Stimulated activated CD8-positive, alpha-beta memory T cell treated with anti-CD3 and anti-CD28 coated beads, Interleukin-15, amount 100 ng/mL, for 24 hours (primary cell): ENCODE results near the gene SUMO2.
"Not testable (repeated sequence)": the region's sequence is repeated elsewhere in the genome, so short reads cannot be mapped to it uniquely, and the experiment has no call there.

Source experiments
- DNase-seq: peaks from one replicate; pipeline ENCODE4 v3.0.0-alpha.2; 2020; ENCODE audit warnings: low read depth

Gene SUMO2

GRCh38 chr17:75144816-75145512 lies 37.8 kb downstream of the SUMO2 start:
- DNase-seq: no peak

- no peak for DNase-seq
Measured at GRCh38 chr17:75142236-75142971, 40.4 kb downstream of the SUMO2 start.

- DNase-seq: no peak
Measured at GRCh38 chr17:75138519-75138918, 44.2 kb downstream of the SUMO2 start.

- DNase-seq: not testable (repeated sequence)
Measured at GRCh38 chr17:75137762-75138161, 45.0 kb downstream of the SUMO2 start.

- DNase-seq: no peak
Measured at GRCh38 chr17:75135946-75136345, 46.8 kb downstream of the SUMO2 start.

GRCh38 chr17:75135452-75135851 lies 47.3 kb downstream of the SUMO2 start:
- DNase-seq: no peak

- not testable (repeated sequence) for DNase-seq
Measured at GRCh38 chr17:75133607-75134347, 49.0 kb downstream of the SUMO2 start.

GRCh38 chr17:75133001-75133400 lies 49.8 kb downstream of the SUMO2 start:
- DNase-seq: no peak

GRCh38 chr17:75132018-75133000 lies 50.5 kb downstream of the SUMO2 start:
- not testable (repeated sequence) for DNase-seq

- peak; percentile 55 for DNase-seq
Measured at GRCh38 chr17:75131278-75132017, 51.3 kb downstream of the SUMO2 start, which contains the start of gene NT5C. Gene NT5C (minus strand): TSS chr17:75131742. CDS start chr17:75131707, 35 bp downstream.

DNA sequence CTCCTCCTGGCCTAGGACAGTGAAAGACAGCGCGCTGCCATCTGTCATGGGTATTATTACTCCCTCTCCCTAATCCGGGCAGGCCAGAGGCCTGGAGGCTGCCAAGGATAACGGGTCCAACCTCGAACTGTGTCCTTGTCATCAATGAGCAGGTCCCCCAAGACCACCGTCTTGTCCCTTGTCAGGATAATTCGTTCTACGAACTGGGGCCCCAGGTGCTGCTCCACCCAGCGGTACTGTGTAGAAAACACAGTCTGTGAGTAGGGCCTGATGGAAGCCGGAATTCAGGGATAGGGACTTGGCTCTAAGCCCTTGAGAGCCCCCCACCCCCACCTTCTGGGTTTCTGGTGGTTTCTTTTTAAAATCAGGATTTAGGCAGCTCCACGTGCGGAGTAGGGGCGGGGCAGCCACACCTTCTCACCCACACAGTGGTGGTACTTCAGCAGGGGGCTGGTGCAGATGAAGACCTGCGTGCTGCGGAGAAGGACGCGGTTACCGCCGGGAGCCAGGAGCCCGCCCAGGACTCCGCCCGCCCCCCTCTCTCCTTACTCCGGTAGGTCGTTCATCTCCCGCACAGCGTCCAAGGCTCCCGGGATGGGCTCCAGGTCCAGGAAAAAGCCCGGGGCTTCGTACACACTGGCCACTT lies 52.0 kb downstream of the SUMO2 start:
- DNase-seq: no peak

DNA sequence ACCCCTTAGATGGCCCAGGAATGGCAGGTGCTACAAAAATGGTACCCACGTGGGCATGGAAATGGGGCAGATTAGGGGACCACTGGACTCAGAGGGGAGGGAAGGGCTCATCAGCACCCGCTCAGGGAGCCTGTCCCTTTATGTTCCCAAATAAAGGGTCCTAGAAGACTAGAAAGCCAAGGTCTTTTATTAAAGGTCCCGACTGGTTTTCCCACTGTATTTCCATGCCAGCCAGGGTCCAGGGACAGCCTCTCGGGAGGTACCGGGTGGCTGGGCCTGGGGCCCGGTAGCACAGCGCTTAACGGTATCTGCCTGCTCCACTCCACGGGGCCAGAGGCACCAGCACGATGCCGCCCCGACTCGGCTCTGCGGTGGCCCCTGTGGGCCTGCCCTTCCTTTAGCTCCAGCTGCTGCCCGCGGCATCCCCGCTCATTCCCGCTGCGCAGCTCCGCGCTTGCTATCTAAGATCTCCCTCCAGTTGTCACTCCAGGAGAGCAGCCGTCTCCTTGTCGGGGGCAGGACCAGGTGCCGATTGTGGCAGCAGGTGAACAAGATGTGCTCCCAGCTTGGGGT lies 52.6 kb downstream of the SUMO2 start:
- DNase-seq: no peak

DNA sequence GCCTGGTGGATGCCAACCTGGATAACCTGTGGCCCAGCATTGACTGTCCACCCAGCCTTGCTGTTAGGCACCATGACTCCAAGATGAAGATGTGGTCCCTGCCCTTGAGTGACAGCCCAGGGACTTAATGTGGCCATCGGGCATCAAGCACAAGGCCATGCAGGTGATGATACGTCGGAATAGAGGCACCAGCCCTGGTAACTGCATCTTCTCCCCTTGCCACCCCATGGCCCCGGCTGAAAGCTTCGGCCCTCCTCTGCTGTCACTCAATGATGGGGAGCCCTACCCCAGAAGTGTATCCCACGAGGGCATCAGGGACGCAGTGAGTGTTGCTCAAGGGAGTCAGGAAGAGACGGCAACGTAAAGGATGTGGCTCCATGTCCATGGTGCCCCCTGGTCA lies 53.2 kb downstream of the SUMO2 start:
- DNase-seq: no peak

GRCh38 chr17:75128694-75129505 lies 53.9 kb downstream of the SUMO2 start:
- DNase-seq: no peak

DNA sequence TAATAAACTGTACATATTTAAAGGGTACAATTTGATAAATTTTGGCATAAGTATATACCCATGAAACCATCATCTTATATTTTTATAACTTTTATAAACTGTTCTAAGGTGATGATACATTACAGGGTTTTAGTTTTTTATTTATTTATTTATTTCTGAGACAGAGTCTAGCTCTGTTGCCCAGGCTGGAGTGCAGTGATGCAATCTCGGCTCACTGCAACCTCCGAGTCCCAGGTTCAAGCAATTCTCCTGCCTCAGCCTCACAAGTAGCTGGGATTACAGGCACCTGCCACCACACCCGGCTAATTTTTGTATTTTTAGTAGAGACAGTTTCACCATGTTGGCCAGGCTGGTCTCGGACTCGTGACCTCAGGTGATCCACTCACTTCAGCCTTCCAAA lies 54.8 kb downstream of the SUMO2 start:
- DNase-seq: not testable (repeated sequence)

DNA sequence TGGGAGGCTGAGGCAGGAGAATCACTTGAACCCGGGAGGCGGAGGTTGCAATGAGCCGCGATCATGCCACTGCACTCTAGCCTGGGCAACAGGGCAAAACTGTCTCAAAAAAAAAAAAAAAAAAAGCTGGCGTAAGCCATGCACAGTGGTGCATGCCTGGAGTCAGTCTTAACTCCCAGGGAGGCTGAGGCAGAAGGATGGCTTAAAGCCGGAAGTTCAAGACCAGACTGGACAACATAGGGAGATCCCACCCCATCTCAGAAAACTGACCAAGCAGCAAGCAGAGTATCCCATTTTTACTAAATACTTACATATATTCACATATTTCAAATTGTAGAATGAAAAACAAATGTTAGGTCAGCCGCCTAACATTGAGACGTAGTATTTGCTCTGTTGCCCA lies 55.8 kb downstream of the SUMO2 start:
- DNase-seq: no peak

GRCh38 chr17:75125984-75126383 lies 56.8 kb downstream of the SUMO2 start:
- no peak for DNase-seq

DNA sequence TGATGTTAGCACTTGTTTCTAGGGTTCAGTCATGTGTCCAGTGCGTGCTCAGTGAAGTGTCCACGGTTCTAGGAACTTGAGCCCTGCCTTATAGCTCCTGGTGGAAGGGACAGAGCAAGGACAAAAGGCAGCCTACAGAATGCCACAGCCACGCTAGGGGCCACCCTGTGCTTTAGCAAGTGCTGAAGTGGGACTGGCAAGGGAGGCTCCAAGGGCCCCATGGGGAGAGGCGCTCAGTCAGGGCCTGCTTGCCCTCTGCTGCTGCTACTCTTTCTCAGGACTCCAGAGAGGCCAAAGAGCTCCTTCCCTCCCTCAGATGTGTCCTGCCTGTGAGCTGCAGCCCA lies 58.0 kb downstream of the SUMO2 start:
- DNase-seq: no peak
